Measurements from ENCODE around the gene TRAPPC6A. TPM values are rescaled to one million over a fixed set of nuclear protein-coding genes. Genes with fewer than 3 reads are reported as not detected.

Gene TRAPPC6A
- total RNA-seq, 1 experiment from 2014 or later: 59.9 TPM

- no peak for DNase-seq
- peak overlapping the region in 1 of 3 experiments; percentile 44; a peak in 3 of 7 replicates for H3K27ac Mint-ChIP-seq
- Histone ChIP-seq H2AFZ (ENCODE audit: low read length) (no peak overlapping the region), H3K9me3 (ENCODE audit: control insufficient read depth, low read depth, low read length) (no peaks in the 10 kb centered on the region), H3K23ac (ENCODE audit: insufficient read length, low read depth, low read length) (no peak overlapping the region), H2AK5ac (ENCODE audit: insufficient read length, low read length) (no peak overlapping the region), H4K8ac (replicated peaks; ENCODE audit: insufficient read length, low read depth, low read length) (no peak overlapping the region), H3K27ac (ENCODE audit: insufficient read length, low read depth, low read length) (no peak overlapping the region), H3K79me1 (ENCODE audit: insufficient read depth, low read depth, low read length, poor library complexity, severe bottlenecking) (no peaks in the 10 kb centered on the region), H3K14ac (ENCODE audit: insufficient read depth, low read length) (no peak overlapping the region), H4K91ac (ENCODE audit: insufficient read length, low read depth, low read length) (no peak overlapping the region), H4K20me1 (ENCODE audit: control insufficient read depth, insufficient read depth, insufficient read length) (no peaks in the 10 kb centered on the region), H3K4me2 (ENCODE audit: insufficient read depth, insufficient read length, low read length) (no peak overlapping the region), H2BK12ac (ENCODE audit: insufficient read length, low read depth, low read length) (no peak overlapping the region), H3K18ac (ENCODE audit: insufficient read length, low read depth, low read length) (no peak overlapping the region), H2BK20ac (ENCODE audit: low read depth, low read length, poor library complexity, severe bottlenecking) (no peak overlapping the region), H3K79me2 (ENCODE audit: insufficient read depth, low read length) (no peaks in the 10 kb centered on the region; the same call in 1 of the 2 replicates), H3K27me3 (ENCODE audit: insufficient read depth, low read length) (no peaks in the 10 kb centered on the region), H3K23me2 (ENCODE audit: insufficient read length, low read depth, low read length, poor library complexity, severe bottlenecking) (no peaks in the 10 kb centered on the region), H3K9ac (ENCODE audit: extremely low read depth, insufficient read length, low read length) (no peak overlapping the region), H3T11ph (ENCODE audit: low read length) (no peak overlapping the region), H3K4ac (ENCODE audit: low read depth, low read length) (no peak overlapping the region), H2BK15ac (ENCODE audit: low read depth, low read length) (no peak overlapping the region), H3K4me1 (ENCODE audit: insufficient read depth, low read length) (no peaks in the 10 kb centered on the region), H3K56ac (ENCODE audit: insufficient read length, low read depth, low read length) (no peak overlapping the region), H4K5ac (ENCODE audit: insufficient read length, low read depth, low read length) (no peak overlapping the region), H2BK5ac (ENCODE audit: insufficient read length, low read length) (no peak overlapping the region), H2BK120ac (ENCODE audit: low read depth, low read length, poor library complexity, severe bottlenecking) (no peak overlapping the region)
- no peak overlapping the region for H3K4me3 Mint-ChIP-seq
- no peaks in the 10 kb centered on the region for H3K9me3 Mint-ChIP-seq
- peaks cover 10 to 27% (median 25%) of the 10 kb centered on the region in 3 experiments; a peak in 6 of 7 replicates for H3K36me3 Mint-ChIP-seq (ENCODE audit: insufficient read depth in 1 of 3, low read depth in 3 of 3)
- no peaks in the 10 kb centered on the region for H3K27me3 Mint-ChIP-seq (ENCODE audit: low read depth)
- no peak for TF ChIP-seq CTCF (conservative IDR thresholded peaks at IDR 0.05)
- no CpG with 5 or more reads among the region's 24 CpGs for WGBS (ENCODE audit: extremely low coverage, insufficient read length, low lambda C conversion rate)
- H3K4me1 Mint-ChIP-seq: peaks cover 23 to 24% of the 10 kb centered on the region in 2 experiments
Observed at GRCh38 chr19:45139286-45140143, 38.5 kb downstream of the TRAPPC6A start.

Measured in H9 (cell line).